Measurements from ENCODE around the gene PPIL1.

GRCh38 chr6:36904851-36905393, 30.3 kb upstream of the PPIL1 start:
- TF ChIP-seq POLR2A (IDR thresholded peaks at IDR 0.05): no peak
- no peak for TF ChIP-seq CTCF (IDR thresholded peaks at IDR 0.05)

Data from lower leg skin (tissue), 3 donors.